HG02870 (cell line): ENCODE results near the gene PNPLA7.
"Not testable (repeated sequence)": the region's sequence is repeated elsewhere in the genome, so short reads cannot be mapped to it uniquely, and the experiment has no call there.

ENCODE experiments used
- ATAC-seq: cut with Tn5 transposase; IDR thresholded peaks from one replicate; pipeline ENCODE4 v1.9.1; 2021; ENCODE audit warnings: mild to moderate bottlenecking, moderate library complexity; ENCODE audit not compliant: unreplicated experiment

The PNPLA7 gene

GRCh38 chr9:137543237-137543963 is 6.8 kb downstream of the PNPLA7 start:
- ATAC-seq, result no peak

- ATAC-seq, result no peak
Measured at GRCh38 chr9:137542486-137542885, 7.7 kb downstream of the PNPLA7 start.

GRCh38 chr9:137540536-137540935 is 9.7 kb downstream of the PNPLA7 start:
- no peak for ATAC-seq

GRCh38 chr9:137538058-137538457 is 12.1 kb downstream of the PNPLA7 start:
- ATAC-seq, result no peak

- not testable (repeated sequence) for ATAC-seq
Measured at GRCh38 chr9:137536594-137537131, 13.5 kb downstream of the PNPLA7 start.

GRCh38 chr9:137535120-137535428 is 15.1 kb downstream of the PNPLA7 start:
- ATAC-seq, result no peak

- no peak for ATAC-seq
Measured at GRCh38 chr9:137534256-137535119, 15.7 kb downstream of the PNPLA7 start.

GRCh38 chr9:137532891-137533468 is 17.2 kb downstream of the PNPLA7 start:
- ATAC-seq, result not testable (repeated sequence)

GRCh38 chr9:137531099-137531765 is 19.0 kb downstream of the PNPLA7 start:
- ATAC-seq, result no peak

- no peak for ATAC-seq
Measured at GRCh38 chr9:137530331-137530730, 19.9 kb downstream of the PNPLA7 start.

- no peak for ATAC-seq
Measured at GRCh38 chr9:137524981-137525317, 25.3 kb downstream of the PNPLA7 start.

- ATAC-seq, result no peak
Measured at GRCh38 chr9:137524161-137524980, 25.8 kb downstream of the PNPLA7 start.

GRCh38 chr9:137522746-137523455 is 27.3 kb downstream of the PNPLA7 start:
- no peak for ATAC-seq

GRCh38 chr9:137521405-137521985 is 28.7 kb downstream of the PNPLA7 start:
- ATAC-seq, result no peak

GRCh38 chr9:137520614-137521404 is 29.4 kb downstream of the PNPLA7 start:
- ATAC-seq, result no peak

- ATAC-seq, result no peak
Measured at GRCh38 chr9:137519553-137519952, 30.6 kb downstream of the PNPLA7 start.

- not testable (repeated sequence) for ATAC-seq
Measured at GRCh38 chr9:137518661-137519459, 31.3 kb downstream of the PNPLA7 start.
